Measurements from ENCODE around the gene C11orf98. TPM values are rescaled to one million over a fixed set of nuclear protein-coding genes. Genes with fewer than 3 reads are reported as not detected.

Gene C11orf98
- total RNA-seq, 2 experiments from 2014 or later, result 105 to 148 TPM

DNA sequence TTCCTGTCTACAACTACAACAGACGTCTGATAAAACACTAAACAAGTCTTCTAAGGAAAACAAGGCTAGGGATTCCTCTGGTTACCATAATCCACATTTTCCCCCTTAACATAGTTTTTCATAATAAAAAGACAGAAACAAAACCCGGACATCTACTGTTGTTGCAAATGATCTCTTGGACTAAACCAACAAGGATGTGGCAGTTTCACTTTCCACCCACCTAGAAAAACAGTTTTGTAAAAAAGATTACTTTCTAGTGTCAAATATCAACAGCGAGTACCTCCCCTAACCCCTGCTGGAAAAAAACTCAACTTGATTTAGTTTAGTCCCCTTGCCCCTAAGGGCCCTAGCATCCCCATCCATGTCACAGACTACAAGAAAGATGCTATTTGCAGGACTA lies 47.9 kb upstream of the C11orf98 start:
- ChIA-PET POLR2A (interaction anchor here (0.9 kb wide), 1 partner anchor 44 kb away, joined by 4 read pairs; no protein-coding TSS in a partner anchor), CTCF (ENCODE audit: unreplicated experiment) (no interaction called here)
- Histone ChIP-seq H3K4me2 (ENCODE audit: low read length) (no peak overlapping the region), H3K79me2 (ENCODE audit: insufficient read depth, low read depth, low read length) (peaks cover 7% of the 10 kb centered on the region; the same call in 1 of the 2 replicates), H4K20me1 (ENCODE audit: insufficient read depth, low read length) (no peaks in the 10 kb centered on the region), H3K9me3 (ENCODE audit: low read length) (no peaks in the 10 kb centered on the region), H3K4me1 (ENCODE audit: insufficient read depth, low read length, poor library complexity, severe bottlenecking) (peaks cover 35% of the 10 kb centered on the region), H3K4me3 (ENCODE audit: low read depth, low read length, poor library complexity, severe bottlenecking) (no peak overlapping the region), H2AFZ (ENCODE audit: low read length) (no peak overlapping the region), H3K9me2 (ENCODE audit: insufficient read depth, low read length) (no peaks in the 10 kb centered on the region), H3K36me3 (ENCODE audit: insufficient read depth, low read length) (peaks cover 99% of the 10 kb centered on the region), H3K27ac (ENCODE audit: low read depth, low read length, poor library complexity, severe bottlenecking) (peak overlapping the region; percentile 31)
- no peak for TF ChIP-seq EZH2phosphoT487 (IDR thresholded peaks at IDR 0.05; ENCODE audit: borderline replicate concordance, low read depth, low read length)
- TF ChIP-seq, protein P1, sequence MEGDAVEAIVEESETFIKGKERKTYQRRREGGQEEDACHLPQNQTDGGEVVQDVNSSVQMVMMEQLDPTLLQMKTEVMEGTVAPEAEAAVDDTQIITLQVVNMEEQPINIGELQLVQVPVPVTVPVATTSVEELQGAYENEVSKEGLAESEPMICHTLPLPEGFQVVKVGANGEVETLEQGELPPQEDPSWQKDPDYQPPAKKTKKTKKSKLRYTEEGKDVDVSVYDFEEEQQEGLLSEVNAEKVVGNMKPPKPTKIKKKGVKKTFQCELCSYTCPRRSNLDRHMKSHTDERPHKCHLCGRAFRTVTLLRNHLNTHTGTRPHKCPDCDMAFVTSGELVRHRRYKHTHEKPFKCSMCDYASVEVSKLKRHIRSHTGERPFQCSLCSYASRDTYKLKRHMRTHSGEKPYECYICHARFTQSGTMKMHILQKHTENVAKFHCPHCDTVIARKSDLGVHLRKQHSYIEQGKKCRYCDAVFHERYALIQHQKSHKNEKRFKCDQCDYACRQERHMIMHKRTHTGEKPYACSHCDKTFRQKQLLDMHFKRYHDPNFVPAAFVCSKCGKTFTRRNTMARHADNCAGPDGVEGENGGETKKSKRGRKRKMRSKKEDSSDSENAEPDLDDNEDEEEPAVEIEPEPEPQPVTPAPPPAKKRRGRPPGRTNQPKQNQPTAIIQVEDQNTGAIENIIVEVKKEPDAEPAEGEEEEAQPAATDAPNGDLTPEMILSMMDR (conservative IDR thresholded peaks at IDR 0.05; ENCODE audit: low read length), result no peak
- DNase-seq (ENCODE audit: low spot score), result no peak
- TSS peak; percentile 66 for BruUV-seq (replicated peaks)
- intact Hi-C loops (cut with micrococcal nuclease; ENCODE audit: unreplicated experiment), result no loop called here

DNA sequence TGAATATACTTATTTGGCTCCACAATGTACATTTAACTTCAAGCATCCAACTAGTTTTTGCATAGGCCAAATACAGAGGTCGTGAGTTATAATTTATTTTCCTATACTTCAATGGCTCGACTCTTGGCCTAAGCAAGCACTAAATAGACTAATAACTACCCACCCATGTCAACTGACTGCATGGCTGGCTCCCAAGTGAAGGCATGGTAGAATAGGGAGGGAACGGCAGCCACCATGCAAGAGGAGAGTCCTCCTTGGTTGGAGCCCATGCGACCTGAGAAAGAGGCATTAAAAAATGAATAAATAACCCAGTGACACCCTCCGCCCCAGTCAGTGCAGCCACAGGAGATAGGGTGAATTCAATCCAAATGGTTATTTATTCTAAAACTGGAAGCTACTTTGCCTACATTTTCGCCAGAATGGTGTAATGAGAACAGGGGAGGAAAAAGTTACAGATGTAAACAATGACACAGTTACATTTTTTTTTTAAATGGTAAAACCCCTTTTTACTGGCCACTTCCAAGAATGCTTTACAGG lies 47.3 kb upstream of the C11orf98 start:
- intact Hi-C loops (cut with micrococcal nuclease; ENCODE audit: unreplicated experiment), result no loop called here
- Histone ChIP-seq H3K27ac (ENCODE audit: low read depth, low read length, poor library complexity, severe bottlenecking) (peak overlapping the region; percentile 31), H3K4me3 (ENCODE audit: low read depth, low read length, poor library complexity, severe bottlenecking) (no peak overlapping the region), H3K9me3 (ENCODE audit: low read length) (no peaks in the 10 kb centered on the region), H3K79me2 (ENCODE audit: insufficient read depth, low read depth, low read length) (peaks cover 7% of the 10 kb centered on the region; the same call in 1 of the 2 replicates), H3K4me2 (ENCODE audit: low read length) (no peak overlapping the region), H3K36me3 (ENCODE audit: insufficient read depth, low read length) (peaks cover 99% of the 10 kb centered on the region), H3K9me2 (ENCODE audit: insufficient read depth, low read length) (no peaks in the 10 kb centered on the region), H4K20me1 (ENCODE audit: insufficient read depth, low read length) (no peaks in the 10 kb centered on the region), H2AFZ (ENCODE audit: low read length) (no peak overlapping the region), H3K4me1 (ENCODE audit: insufficient read depth, low read length, poor library complexity, severe bottlenecking) (peaks cover 40% of the 10 kb centered on the region)
- CTCF ChIA-PET (ENCODE audit: unreplicated experiment), result no interaction called here
- POLR2A ChIA-PET, result interaction anchor here (0.9 to 1.0 kb wide), 2 partner anchors 32 to 44 kb away, joined by 3 to 4 read pairs; no protein-coding TSS in a partner anchor
- TF ChIP-seq, protein P1 (conservative IDR thresholded peaks at IDR 0.05; ENCODE audit: low read length), result no peak
- TF ChIP-seq EZH2phosphoT487 (IDR thresholded peaks at IDR 0.05; ENCODE audit: borderline replicate concordance, low read depth, low read length), result no peak
- DNase-seq (ENCODE audit: low spot score), result no peak
- BruUV-seq (replicated peaks), result no TSS peak

DNA sequence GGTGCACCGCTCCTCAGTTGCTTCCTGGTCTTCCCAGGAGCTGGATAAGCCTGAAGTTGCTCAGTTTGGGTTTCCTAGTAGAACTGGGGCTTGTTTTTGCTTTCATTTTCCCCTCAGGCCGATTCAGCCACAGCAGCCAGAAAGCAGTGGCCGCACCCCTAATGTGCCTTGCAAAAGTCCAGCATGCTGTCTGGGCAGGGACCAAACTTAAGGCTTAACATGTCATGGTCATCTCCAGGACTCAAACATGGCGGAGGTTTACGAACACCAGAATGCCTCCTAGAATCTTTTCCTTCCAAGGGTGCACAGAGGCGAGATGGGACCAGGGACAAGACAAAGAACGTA lies 45.0 kb upstream of the C11orf98 start:
- peak overlapping the region; percentile 44; the same call in 1 of the 2 replicates for H2AFZ ChIP-seq (ENCODE audit: low read length)
- H4K20me1 ChIP-seq (ENCODE audit: insufficient read depth, low read length), result no peaks in the 10 kb centered on the region
- peak overlapping the region; percentile 73 for H3K27ac ChIP-seq (ENCODE audit: low read depth, low read length, poor library complexity, severe bottlenecking)
- CTCF ChIA-PET (ENCODE audit: unreplicated experiment), result no interaction called here
- BruUV-seq (replicated peaks), result no TSS peak
- peak overlapping the region; percentile 65 for H3K4me3 ChIP-seq (ENCODE audit: low read depth, low read length, poor library complexity, severe bottlenecking)
- intact Hi-C loops (cut with micrococcal nuclease; ENCODE audit: unreplicated experiment), result no loop called here
- H3K4me1 ChIP-seq (ENCODE audit: insufficient read depth, low read length, poor library complexity, severe bottlenecking), result peaks cover 57% of the 10 kb centered on the region
- no peak for DNase-seq (ENCODE audit: low spot score)
- no peaks in the 10 kb centered on the region for H3K9me2 ChIP-seq (ENCODE audit: insufficient read depth, low read length)
- H3K4me2 ChIP-seq (ENCODE audit: low read length), result peak overlapping the region; percentile 69
- POLR2A ChIA-PET, result interaction anchor here (1.1 kb wide), 1 partner anchor 40 kb away, joined by 3 read pairs; no protein-coding TSS in a partner anchor
- H3K79me2 ChIP-seq (ENCODE audit: insufficient read depth, low read depth, low read length), result no peaks in the 10 kb centered on the region
- peaks cover 96% of the 10 kb centered on the region for H3K36me3 ChIP-seq (ENCODE audit: insufficient read depth, low read length)
- no peak for TF ChIP-seq EZH2phosphoT487 (IDR thresholded peaks at IDR 0.05; ENCODE audit: borderline replicate concordance, low read depth, low read length)
- TF ChIP-seq, protein P1 (conservative IDR thresholded peaks at IDR 0.05; ENCODE audit: low read length), result no peak
- no peaks in the 10 kb centered on the region for H3K9me3 ChIP-seq (ENCODE audit: low read length)

All from OCI-LY7 (cell line).